Mesendoderm (in vitro differentiated cells): ENCODE results near the gene POLR1A.

Source experiments
- DNase-seq: peaks from one replicate; pipeline ENCODE4 v3.0.0; 2013
- H2AK5ac ChIP-seq: 2 replicates; pipeline ENCODE4 v1.6.1; 2013; ENCODE audit warnings: low read length, inconsistent platforms
- H2BK120ac ChIP-seq: 2 replicates; pipeline ENCODE4 v1.6.1; 2013; ENCODE audit warnings: low read depth, mild to moderate bottlenecking, low read length, moderate library complexity, mixed read lengths
- H2BK15ac ChIP-seq: replicated peaks from 2 replicates; pipeline ENCODE4 v1.6.1; 2013; ENCODE audit warnings: low read depth, mild to moderate bottlenecking, moderate library complexity
- H2BK5ac ChIP-seq: 2 replicates; pipeline ENCODE4 v1.6.1; 2013; ENCODE audit warnings: low read length, inconsistent platforms
- H3K18ac ChIP-seq: 2 replicates; pipeline ENCODE4 v1.6.1; 2013; ENCODE audit warnings: mild to moderate bottlenecking, low read length, mixed read lengths
- H3K23ac ChIP-seq: one replicate; pipeline ENCODE4 v1.6.1; 2013; ENCODE audit warnings: low read length
- H3K27ac ChIP-seq: 2 replicates; pipeline ENCODE4 v1.5.1; 2013; ENCODE audit warnings: low read depth, mild to moderate bottlenecking, inconsistent platforms, low read length, moderate library complexity
- H3K27me3 ChIP-seq: 2 replicates; pipeline ENCODE4 v1.6.1; 2013; ENCODE audit warnings: low read length, control low read depth, mild to moderate bottlenecking, inconsistent platforms; ENCODE audit not compliant: insufficient read depth, poor library complexity
- H3K36me3 ChIP-seq: 2 replicates; pipeline ENCODE4 v1.6.1; 2013; ENCODE audit warnings: low read length, inconsistent platforms; ENCODE audit not compliant: control insufficient read depth, insufficient read depth
- H3K4ac ChIP-seq: one replicate; pipeline ENCODE4 v1.6.1; 2013; ENCODE audit warnings: low read depth, mild to moderate bottlenecking, low read length, moderate library complexity
- H3K4me1 ChIP-seq: 2 replicates; pipeline ENCODE4 v1.6.1; 2013; ENCODE audit warnings: low read depth, low read length, inconsistent platforms; ENCODE audit not compliant: control insufficient read depth
- H3K4me2 ChIP-seq: 2 replicates; pipeline ENCODE4 v1.6.1; 2013; ENCODE audit warnings: low read length
- H3K4me3 ChIP-seq: 2 replicates; pipeline ENCODE4 v1.5.1; 2013; ENCODE audit warnings: mild to moderate bottlenecking, low read length
- H3K56ac ChIP-seq: one replicate; pipeline ENCODE4 v1.6.1; 2013; ENCODE audit warnings: low read length
- H3K79me1 ChIP-seq: 2 replicates; pipeline ENCODE4 v1.6.1; 2013; ENCODE audit warnings: low read length, inconsistent platforms
- H3K79me2 ChIP-seq: 2 replicates; pipeline ENCODE4 v1.6.1; 2013; ENCODE audit warnings: mild to moderate bottlenecking, low read length; ENCODE audit not compliant: control insufficient read depth, insufficient read depth
- H3K9ac ChIP-seq: 2 replicates; pipeline ENCODE4 v1.6.1; 2013; ENCODE audit warnings: low read length, inconsistent platforms
- H4K5ac ChIP-seq: one replicate; pipeline ENCODE4 v1.6.1; 2013; ENCODE audit warnings: low read length
- H4K8ac ChIP-seq: one replicate; pipeline ENCODE4 v1.6.1; 2013; ENCODE audit warnings: low read depth, mild to moderate bottlenecking, control low read depth, low read length, moderate library complexity
- WGBS: extraction: QIAGEN DNeasy Blood & Tissue Kit; methylation state at CpG from one replicate; pipeline ENCODE4 v1.1.7; 2013; ENCODE audit warnings: low lambda C conversion rate, missing lambda C conversion rate; ENCODE audit not compliant: insufficient coverage; ENCODE audit errors: extremely low coverage; 5-methylcytosine and 5-hydroxymethylcytosine counted together

Gene POLR1A

DNA sequence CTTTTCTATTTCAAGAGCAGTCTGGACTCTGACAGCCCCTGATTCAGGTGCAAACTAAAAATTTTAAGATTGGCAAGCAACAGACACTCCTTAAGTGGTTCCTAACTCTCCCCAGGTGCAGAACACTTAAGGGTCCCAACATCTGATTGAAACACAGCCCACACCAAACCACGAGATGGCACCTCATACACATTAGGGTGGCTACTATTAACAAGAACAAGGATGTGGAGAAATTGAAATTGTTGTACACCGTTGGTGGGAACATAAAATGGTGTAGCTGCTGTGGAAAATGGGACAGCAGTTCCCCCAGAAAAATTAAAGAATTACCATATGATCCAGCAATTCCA lies 82.3 kb downstream of the POLR1A start:
- no peak overlapping the region for H3K4ac ChIP-seq
- no peak overlapping the region for H3K18ac ChIP-seq
- H3K79me1 ChIP-seq = no peaks in the 10 kb centered on the region
- H3K27me3 ChIP-seq = no peaks in the 10 kb centered on the region
- no CpG with 5 or more reads among the region's 2 CpGs for WGBS
- no peak overlapping the region for H3K23ac ChIP-seq
- no peak overlapping the region for H3K56ac ChIP-seq
- no peak overlapping the region for H3K4me3 ChIP-seq
- H3K4me2 ChIP-seq = no peak overlapping the region
- H3K36me3 ChIP-seq = peaks cover 8% of the 10 kb centered on the region
- no peaks in the 10 kb centered on the region for H3K79me2 ChIP-seq
- no peak overlapping the region for H2BK120ac ChIP-seq
- H3K9ac ChIP-seq = no peak overlapping the region
- DNase-seq = no peak
- no peak overlapping the region for H2AK5ac ChIP-seq
- no peak overlapping the region for H4K5ac ChIP-seq
- no peak overlapping the region for H2BK5ac ChIP-seq
- H3K4me1 ChIP-seq = no peaks in the 10 kb centered on the region
- H3K27ac ChIP-seq = no peak overlapping the region
- no peak overlapping the region for H2BK15ac ChIP-seq
- no peak overlapping the region for H4K8ac ChIP-seq

DNA sequence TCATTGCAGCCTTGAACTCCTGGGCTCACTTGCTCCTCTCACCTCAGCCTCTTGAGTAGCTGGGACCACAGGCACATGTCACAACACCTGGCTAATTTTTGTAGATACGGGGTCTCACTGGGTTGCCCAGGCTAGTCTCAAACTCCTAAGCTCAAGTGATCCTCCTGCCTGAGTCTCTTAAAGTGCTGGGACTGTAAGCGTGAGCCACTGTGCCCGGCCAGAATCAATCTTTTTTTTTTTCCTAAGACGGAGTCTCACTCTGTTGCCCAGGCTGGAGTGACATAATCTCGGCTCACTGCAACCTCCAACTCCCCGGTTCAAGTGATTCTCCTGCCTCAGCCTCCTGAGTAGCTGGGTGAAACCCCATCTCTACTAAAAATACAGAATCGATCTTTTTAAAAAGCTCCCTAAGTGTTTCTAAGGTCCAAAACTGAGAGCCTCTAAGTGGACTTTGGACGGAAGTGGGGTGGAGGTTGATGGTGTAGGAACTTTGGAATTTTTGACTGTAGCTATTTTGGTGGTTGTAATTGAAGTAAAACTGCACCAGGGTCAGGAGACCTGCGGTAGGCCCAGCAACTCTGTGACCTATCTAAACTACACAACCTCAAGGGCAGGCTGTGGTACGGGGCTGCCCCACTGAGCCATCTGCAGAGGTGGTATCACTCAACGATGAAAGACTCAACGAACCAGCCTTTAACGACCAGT lies 82.9 kb downstream of the POLR1A start:
- no CpG with 5 or more reads among the region's 13 CpGs for WGBS
- no peak overlapping the region for H2BK120ac ChIP-seq
- no peaks in the 10 kb centered on the region for H3K79me2 ChIP-seq
- H3K27me3 ChIP-seq = no peaks in the 10 kb centered on the region
- H3K4me3 ChIP-seq = no peak overlapping the region
- H3K4me2 ChIP-seq = no peak overlapping the region
- H3K36me3 ChIP-seq = peaks cover 8% of the 10 kb centered on the region
- H3K23ac ChIP-seq = no peak overlapping the region
- H3K79me1 ChIP-seq = no peaks in the 10 kb centered on the region
- no peak overlapping the region for H3K18ac ChIP-seq
- H4K5ac ChIP-seq = no peak overlapping the region
- H3K4me1 ChIP-seq = no peaks in the 10 kb centered on the region
- no peak overlapping the region for H2BK15ac ChIP-seq
- no peak overlapping the region for H3K4ac ChIP-seq
- H4K8ac ChIP-seq = no peak overlapping the region
- H3K27ac ChIP-seq = no peak overlapping the region
- no peak overlapping the region for H3K9ac ChIP-seq
- H3K56ac ChIP-seq = no peak overlapping the region
- no peak overlapping the region for H2AK5ac ChIP-seq
- DNase-seq = no peak
- no peak overlapping the region for H2BK5ac ChIP-seq

DNA sequence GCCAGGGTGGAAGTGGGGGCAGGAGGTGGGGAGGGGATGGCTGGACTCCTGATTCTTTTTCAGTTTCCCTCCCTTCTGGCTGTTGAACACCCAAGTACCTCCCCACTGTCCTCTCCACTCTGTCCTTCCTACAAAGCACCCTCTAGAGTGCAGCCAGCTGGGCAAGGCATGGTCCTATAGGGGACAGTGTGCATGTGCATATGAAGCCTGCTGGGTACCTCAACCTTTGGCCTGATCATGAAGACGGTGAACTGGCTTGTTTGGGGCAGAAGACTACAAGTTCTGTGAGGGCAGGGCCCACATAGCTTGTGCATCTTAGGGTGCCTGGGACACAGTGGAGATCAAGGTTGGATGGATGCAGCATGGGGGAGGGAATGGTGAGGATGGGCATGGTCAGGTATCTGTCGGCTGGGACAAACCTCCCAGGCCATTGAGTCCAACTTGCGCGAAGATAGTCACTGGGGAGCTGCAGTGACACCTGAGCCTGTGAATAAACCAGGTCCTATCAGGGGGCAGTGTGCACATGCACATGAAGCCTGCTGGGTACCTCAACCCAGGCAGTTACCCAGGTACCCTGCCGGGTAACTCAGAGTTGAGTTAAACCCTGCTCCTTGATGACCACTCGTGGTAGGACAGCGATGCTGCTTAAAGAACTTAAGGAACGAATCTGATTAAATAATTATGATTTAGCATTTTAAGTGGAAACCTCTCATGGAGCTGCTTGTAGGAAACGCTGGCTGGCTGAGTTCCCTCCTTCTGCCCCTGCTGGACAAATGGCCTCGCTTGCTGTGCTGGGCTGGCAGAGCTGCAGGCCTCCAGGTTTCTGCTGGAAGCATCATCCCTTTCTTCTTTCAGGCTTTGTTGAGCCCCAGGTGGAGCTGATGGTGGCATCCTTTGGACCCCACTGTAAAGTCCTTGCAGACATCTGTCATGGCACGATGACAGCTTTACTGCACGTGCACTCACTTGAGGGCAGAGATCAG lies 84.0 kb downstream of the POLR1A start:
- no peak for DNase-seq
- H2AK5ac ChIP-seq = no peak overlapping the region
- no peak overlapping the region for H4K5ac ChIP-seq
- H3K79me1 ChIP-seq = no peaks in the 10 kb centered on the region
- H2BK5ac ChIP-seq = no peak overlapping the region
- no peak overlapping the region for H3K4ac ChIP-seq
- no peak overlapping the region for H4K8ac ChIP-seq
- H3K27me3 ChIP-seq = no peaks in the 10 kb centered on the region
- H3K36me3 ChIP-seq = peaks cover 8% of the 10 kb centered on the region
- WGBS = no CpG with 5 or more reads among the region's 12 CpGs
- H3K4me2 ChIP-seq = no peak overlapping the region
- H3K18ac ChIP-seq = no peak overlapping the region
- H2BK120ac ChIP-seq = no peak overlapping the region
- H3K4me3 ChIP-seq = no peak overlapping the region
- H3K9ac ChIP-seq = no peak overlapping the region
- no peak overlapping the region for H2BK15ac ChIP-seq
- no peak overlapping the region for H3K23ac ChIP-seq
- H3K79me2 ChIP-seq = no peaks in the 10 kb centered on the region
- H3K56ac ChIP-seq = no peak overlapping the region
- no peak overlapping the region for H3K27ac ChIP-seq
- no peaks in the 10 kb centered on the region for H3K4me1 ChIP-seq

DNA sequence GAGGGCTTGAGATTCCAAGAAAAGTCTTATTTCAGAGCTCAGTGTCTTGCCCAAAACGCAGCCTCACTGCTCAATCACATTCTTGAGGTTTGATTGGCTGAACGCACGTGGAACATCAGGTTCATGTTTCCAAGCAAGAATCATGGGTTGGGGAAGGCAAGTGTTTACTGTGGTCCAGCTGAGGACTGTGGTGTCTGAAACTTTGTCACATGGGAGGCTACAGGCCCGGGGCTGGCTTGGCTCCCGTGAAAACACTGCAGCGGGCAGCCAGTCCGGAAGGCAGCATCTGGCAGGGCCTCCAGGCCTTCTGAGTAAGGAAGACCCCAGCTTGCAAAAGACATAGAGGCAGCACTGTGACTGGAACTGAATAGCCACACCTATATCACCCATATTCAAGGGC lies 84.7 kb downstream of the POLR1A start:
- H4K5ac ChIP-seq = no peak overlapping the region
- H3K79me2 ChIP-seq = no peaks in the 10 kb centered on the region
- no peak overlapping the region for H3K9ac ChIP-seq
- no peak overlapping the region for H2BK15ac ChIP-seq
- H3K4me1 ChIP-seq = no peaks in the 10 kb centered on the region
- H3K36me3 ChIP-seq = peaks cover 3% of the 10 kb centered on the region
- no peak overlapping the region for H3K4me2 ChIP-seq
- no peak overlapping the region for H2AK5ac ChIP-seq
- no CpG with 5 or more reads among the region's 7 CpGs for WGBS
- H3K27me3 ChIP-seq = no peaks in the 10 kb centered on the region
- no peak overlapping the region for H3K18ac ChIP-seq
- H2BK120ac ChIP-seq = no peak overlapping the region
- H3K56ac ChIP-seq = no peak overlapping the region
- H3K27ac ChIP-seq = no peak overlapping the region
- no peak overlapping the region for H3K4ac ChIP-seq
- no peaks in the 10 kb centered on the region for H3K79me1 ChIP-seq
- no peak overlapping the region for H3K23ac ChIP-seq
- H2BK5ac ChIP-seq = no peak overlapping the region
- DNase-seq = no peak
- H4K8ac ChIP-seq = no peak overlapping the region
- no peak overlapping the region for H3K4me3 ChIP-seq

GRCh38 chr2:86019121-86019520 lies 86.6 kb downstream of the POLR1A start:
- Histone ChIP-seq H4K5ac (no peak overlapping the region), H3K79me1 (no peaks in the 10 kb centered on the region), H3K27ac (no peak overlapping the region), H3K4me3 (no peak overlapping the region), H3K23ac (no peak overlapping the region), H2BK120ac (no peak overlapping the region), H3K9ac (no peak overlapping the region), H3K4me1 (no peaks in the 10 kb centered on the region), H2AK5ac (no peak overlapping the region), H2BK5ac (no peak overlapping the region), H3K27me3 (no peaks in the 10 kb centered on the region), H2BK15ac (no peak overlapping the region), H3K4ac (no peak overlapping the region), H3K36me3 (no peaks in the 10 kb centered on the region), H4K8ac (no peak overlapping the region), H3K4me2 (no peak overlapping the region), H3K18ac (no peak overlapping the region), H3K56ac (no peak overlapping the region), H3K79me2 (no peaks in the 10 kb centered on the region)
- WGBS = no CpG with 5 or more reads among the region's 5 CpGs
- no peak for DNase-seq
